Trophoblast cell (in vitro differentiated cells and primary cell): ENCODE results near the gene RFTN1.

Experiments
- DNase-seq, 2 donors: peaks; one replicate each; pipeline ENCODE4 v3.0.0-alpha.2; 2016
- H2AFZ ChIP-seq: 2 replicates; pipeline ENCODE4 v1.6.1; 2013; ENCODE audit warnings: low read length, moderate library complexity, mild to moderate bottlenecking; ENCODE audit not compliant: insufficient read depth, poor library complexity
- H2AK5ac ChIP-seq: 2 replicates; pipeline ENCODE4 v1.6.1; 2013; ENCODE audit warnings: mild to moderate bottlenecking, low read length
- H2BK120ac ChIP-seq: 2 replicates; pipeline ENCODE4 v1.6.1; 2013; ENCODE audit warnings: low read length, mild to moderate bottlenecking, moderate library complexity; ENCODE audit not compliant: insufficient read depth, poor library complexity
- H2BK12ac ChIP-seq: 2 replicates; pipeline ENCODE4 v1.6.1; 2013; ENCODE audit warnings: mild to moderate bottlenecking, low read length, moderate library complexity
- H2BK5ac ChIP-seq: 2 replicates; pipeline ENCODE4 v1.6.1; 2013; ENCODE audit warnings: low read length, low read depth, moderate library complexity, mild to moderate bottlenecking; ENCODE audit not compliant: poor library complexity
- H3K14ac ChIP-seq: 2 replicates; pipeline ENCODE4 v1.6.1; 2013; ENCODE audit warnings: mild to moderate bottlenecking, low read length
- H3K18ac ChIP-seq: 2 replicates; pipeline ENCODE4 v1.6.1; 2013; ENCODE audit warnings: mild to moderate bottlenecking, low read length
- H3K23ac ChIP-seq: 2 replicates; pipeline ENCODE4 v1.6.1; 2013; ENCODE audit warnings: low read length
- H3K27ac ChIP-seq: 2 replicates; pipeline ENCODE4 v1.5.1; 2013; ENCODE audit warnings: low read depth, mild to moderate bottlenecking, inconsistent platforms, low read length, moderate library complexity
- H3K27me3 ChIP-seq: 2 replicates; pipeline ENCODE4 v1.6.1; 2013; ENCODE audit warnings: inconsistent platforms, mild to moderate bottlenecking, low read length, moderate library complexity; ENCODE audit not compliant: insufficient read depth
- H3K36me3 ChIP-seq, 2 experiments: 1 replicate in 1 of 2; 2 replicates in 1 of 2; pipeline ENCODE4 v1.6.1; 2013; ENCODE audit warnings: low read length in 2 of 2, mild to moderate bottlenecking in 2 of 2, moderate library complexity in 1 of 2; ENCODE audit not compliant: insufficient read depth in 2 of 2, control insufficient read depth in 1 of 2
- H3K4ac ChIP-seq: 2 replicates; pipeline ENCODE4 v1.6.1; 2013; ENCODE audit warnings: low read depth, mild to moderate bottlenecking, low read length, moderate library complexity
- H3K4me1 ChIP-seq, 2 experiments: 1 replicate in 1 of 2; 2 replicates in 1 of 2; pipeline ENCODE4 v1.6.1; 2013; ENCODE audit warnings: low read length in 2 of 2, mild to moderate bottlenecking in 2 of 2, moderate library complexity in 1 of 2; ENCODE audit not compliant: insufficient read depth in 2 of 2, control insufficient read depth in 1 of 2
- H3K4me2 ChIP-seq: 2 replicates; pipeline ENCODE4 v1.6.1; 2013; ENCODE audit warnings: inconsistent platforms, mild to moderate bottlenecking, low read length, moderate library complexity
- H3K4me3 ChIP-seq: 2 replicates; pipeline ENCODE4 v1.5.1; 2013; ENCODE audit warnings: mild to moderate bottlenecking, low read depth, low read length, inconsistent platforms
- H3K79me1 ChIP-seq: one replicate; pipeline ENCODE4 v1.6.1; 2013; ENCODE audit warnings: low read length
- H3K79me2 ChIP-seq: 2 replicates; pipeline ENCODE4 v1.6.1; 2013; ENCODE audit warnings: low read length, mild to moderate bottlenecking; ENCODE audit not compliant: control insufficient read depth, insufficient read depth, poor library complexity
- H3K9ac ChIP-seq: 2 replicates; pipeline ENCODE4 v1.6.1; 2013; ENCODE audit warnings: mild to moderate bottlenecking, low read length
- H3K9me3 ChIP-seq: 2 replicates; pipeline ENCODE4 v1.6.1; 2013; ENCODE audit warnings: low read depth, mild to moderate bottlenecking, control low read depth, inconsistent platforms, low read length; ENCODE audit not compliant: insufficient read depth
- H4K12ac ChIP-seq: 2 replicates; pipeline ENCODE4 v1.6.1; 2013; ENCODE audit warnings: low read depth, mild to moderate bottlenecking, low read length, moderate library complexity
- H4K8ac ChIP-seq: 2 replicates; pipeline ENCODE4 v1.6.1; 2013; ENCODE audit warnings: low read depth, mild to moderate bottlenecking, low read length, moderate library complexity
- H4K91ac ChIP-seq: one replicate; pipeline ENCODE4 v1.6.1; 2013; ENCODE audit warnings: low read depth, mild to moderate bottlenecking, low read length, moderate library complexity
- WGBS: extraction: QIAGEN DNeasy Blood & Tissue Kit; methylation state at CpG from one replicate; pipeline ENCODE4 v1.1.7; 2013; ENCODE audit warnings: missing lambda C conversion rate; ENCODE audit not compliant: insufficient read length, insufficient coverage; ENCODE audit errors: extremely low coverage; 5-methylcytosine and 5-hydroxymethylcytosine counted together

RFTN1 gene

DNA sequence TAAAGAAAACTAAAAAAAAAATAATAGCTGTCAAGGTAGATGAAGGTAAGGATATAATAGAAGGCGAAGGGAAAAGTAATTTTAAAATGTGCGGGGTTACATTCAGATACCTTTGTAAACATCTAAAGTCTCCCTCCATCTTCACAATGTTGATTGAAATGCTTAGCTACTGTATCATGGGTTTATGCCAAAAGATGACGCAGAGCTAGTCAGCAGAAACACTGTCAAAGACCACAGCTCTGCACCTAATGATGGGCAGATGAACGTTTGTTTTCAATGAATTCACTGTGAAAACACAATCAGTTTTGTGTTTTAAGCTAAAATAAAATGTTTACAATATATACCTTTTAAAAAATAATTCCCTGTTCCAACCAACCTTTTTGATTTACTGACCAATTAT lies 61.2 kb downstream of the RFTN1 start:
- no peak overlapping the region for H4K91ac ChIP-seq
- no peak overlapping the region for H4K12ac ChIP-seq
- WGBS, result 100% methylated on average over 2 of the region's 4 CpGs

DNA sequence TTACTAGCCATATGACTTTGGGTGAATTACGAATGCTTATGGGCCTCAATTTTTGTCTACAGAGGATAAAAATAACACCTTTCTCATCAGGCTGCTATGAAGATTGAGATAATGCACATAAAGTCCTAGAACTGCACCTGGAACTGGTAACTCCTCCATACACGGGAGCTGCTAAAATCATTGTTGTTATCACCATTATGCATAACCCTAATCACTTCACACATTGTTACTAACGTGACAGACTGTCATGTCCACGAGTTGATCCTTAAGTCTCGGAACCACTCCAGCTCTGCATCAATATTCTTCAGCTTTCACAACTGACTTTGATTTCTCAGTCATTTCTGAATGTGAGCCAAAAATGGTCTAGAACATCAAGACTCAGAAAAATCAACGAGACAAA lies 64.1 kb downstream of the RFTN1 start:
- Histone ChIP-seq H3K36me3 (no peaks in the 10 kb centered on the region), H2AK5ac (no peak overlapping the region), H3K79me2 (no peaks in the 10 kb centered on the region), H4K12ac (no peak overlapping the region), H3K4me2 (no peak overlapping the region), H3K27ac (no peak overlapping the region), H3K79me1 (no peaks in the 10 kb centered on the region), H3K9me3 (no peaks in the 10 kb centered on the region), H3K4me3 (no peak overlapping the region), H3K27me3 (no peaks in the 10 kb centered on the region), H2BK120ac (no peak overlapping the region), H4K91ac (no peak overlapping the region), H3K4me1 (no peaks in the 10 kb centered on the region), H3K9ac (no peak overlapping the region), H4K8ac (no peak overlapping the region), H3K14ac (no peak overlapping the region), H2BK12ac (no peak overlapping the region), H3K18ac (no peak overlapping the region), H2BK5ac (no peak overlapping the region), H3K4ac (no peak overlapping the region), H3K23ac (no peak overlapping the region), H2AFZ (no peak overlapping the region)
- WGBS, result no CpG with 5 or more reads among the region's 6 CpGs
- DNase-seq, result no peak

More for the DNA sequence above, 61.2 kb downstream of the RFTN1 start:
- Histone ChIP-seq H3K79me1 (no peaks in the 10 kb centered on the region), H3K27ac (no peak overlapping the region), H3K36me3 (no peaks in the 10 kb centered on the region), H2BK5ac (no peak overlapping the region), H2AFZ (no peak overlapping the region), H2BK120ac (no peak overlapping the region), H3K9ac (no peak overlapping the region), H3K4ac (no peak overlapping the region), H3K9me3 (no peaks in the 10 kb centered on the region), H3K18ac (no peak overlapping the region), H3K79me2 (no peaks in the 10 kb centered on the region), H2BK12ac (no peak overlapping the region), H3K4me3 (no peak overlapping the region), H3K4me2 (no peak overlapping the region), H3K14ac (no peak overlapping the region), H2AK5ac (no peak overlapping the region), H3K27me3 (no peaks in the 10 kb centered on the region), H4K8ac (no peak overlapping the region), H3K23ac (no peak overlapping the region), H3K4me1 (no peaks in the 10 kb centered on the region)
- no peak for DNase-seq

DNA sequence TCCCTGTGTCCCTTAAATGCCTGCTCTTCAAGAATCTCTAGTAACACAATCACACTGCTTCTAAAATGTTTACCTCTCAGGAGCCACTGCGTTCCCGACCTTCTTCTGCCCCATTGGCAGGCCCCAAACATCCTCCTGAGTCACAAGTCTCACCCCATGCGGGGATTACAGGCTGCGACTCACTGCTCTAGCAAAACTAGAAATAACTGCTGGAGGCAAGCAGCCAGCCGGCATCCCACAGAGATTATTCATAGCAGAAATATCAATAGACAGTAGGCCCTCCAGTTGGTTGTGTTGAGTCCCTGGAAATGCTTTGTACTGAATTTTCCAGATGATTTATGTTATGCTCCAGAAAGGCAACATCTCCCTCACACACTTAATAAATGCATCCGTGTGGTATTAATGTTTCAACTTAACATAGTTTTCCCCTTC lies 64.8 kb downstream of the RFTN1 start:
- H2AFZ ChIP-seq, result no peak overlapping the region
- no peak overlapping the region for H3K14ac ChIP-seq
- H3K27me3 ChIP-seq, result no peaks in the 10 kb centered on the region
- H3K18ac ChIP-seq, result no peak overlapping the region
- DNase-seq, result peak; percentile 71 to 74
- no peak overlapping the region for H2BK12ac ChIP-seq
- H3K79me2 ChIP-seq, result no peaks in the 10 kb centered on the region
- no peak overlapping the region for H3K23ac ChIP-seq
- no peak overlapping the region for H3K4ac ChIP-seq
- H4K91ac ChIP-seq, result no peak overlapping the region
- no peaks in the 10 kb centered on the region for H3K4me1 ChIP-seq
- no peak overlapping the region for H3K4me3 ChIP-seq
- no peaks in the 10 kb centered on the region for H3K9me3 ChIP-seq
- H2AK5ac ChIP-seq, result no peak overlapping the region
- H2BK5ac ChIP-seq, result no peak overlapping the region
- no peak overlapping the region for H3K9ac ChIP-seq
- no peak overlapping the region for H2BK120ac ChIP-seq
- no CpG with 5 or more reads among the region's 6 CpGs for WGBS
- no peak overlapping the region for H3K27ac ChIP-seq
- H3K4me2 ChIP-seq, result no peak overlapping the region
- no peak overlapping the region for H4K8ac ChIP-seq
- H3K79me1 ChIP-seq, result no peaks in the 10 kb centered on the region
- H4K12ac ChIP-seq, result no peak overlapping the region
- H3K36me3 ChIP-seq, result no peaks in the 10 kb centered on the region

DNA sequence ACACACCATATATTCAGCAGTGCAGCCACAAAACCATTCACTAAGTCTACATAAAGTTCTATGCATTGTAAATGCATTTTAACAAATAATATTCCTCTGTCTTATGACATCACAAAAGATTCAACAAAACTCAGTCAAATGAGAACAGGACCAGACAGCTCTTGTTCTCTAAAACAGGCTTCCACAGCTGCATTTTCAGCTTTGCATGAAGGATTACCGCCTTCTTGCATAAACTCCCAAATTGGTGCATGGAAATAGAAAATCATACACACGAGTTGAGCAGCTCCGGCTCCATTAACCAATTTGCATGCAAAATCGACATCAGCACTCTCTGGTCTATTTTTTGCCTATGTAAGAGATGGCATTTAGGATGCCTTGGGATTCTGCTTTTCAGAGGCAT lies 66.4 kb downstream of the RFTN1 start:
- Histone ChIP-seq H3K4ac (no peak overlapping the region), H2AFZ (no peak overlapping the region), H3K4me1 (no peaks in the 10 kb centered on the region), H3K27me3 (no peaks in the 10 kb centered on the region), H3K14ac (no peak overlapping the region), H3K23ac (no peak overlapping the region), H4K91ac (no peak overlapping the region), H3K4me3 (no peak overlapping the region), H3K9me3 (no peaks in the 10 kb centered on the region), H3K36me3 (no peaks in the 10 kb centered on the region), H2BK120ac (no peak overlapping the region), H4K8ac (no peak overlapping the region), H2BK12ac (no peak overlapping the region), H2BK5ac (no peak overlapping the region), H3K18ac (no peak overlapping the region), H3K79me1 (no peaks in the 10 kb centered on the region), H3K4me2 (no peak overlapping the region), H3K79me2 (no peaks in the 10 kb centered on the region), H4K12ac (no peak overlapping the region), H2AK5ac (no peak overlapping the region), H3K9ac (no peak overlapping the region), H3K27ac (no peak overlapping the region)
- no CpG with 5 or more reads among the region's 4 CpGs for WGBS
- DNase-seq, result no peak
